Activated CD8-positive, alpha-beta memory T cell treated with anti-CD3 and anti-CD28 coated beads for 4 hours (primary cell): ENCODE results near the gene CEMP1.
A peak's percentile ranks its signal among the peaks of the same experiment; 100 is the strongest.

Experiments
- DNase-seq, 2 donors: peaks; one replicate each; pipeline ENCODE4 v3.0.0-alpha.2; 2020; ENCODE audit warnings: low read depth in 2 of 2

The CEMP1 gene

DNA sequence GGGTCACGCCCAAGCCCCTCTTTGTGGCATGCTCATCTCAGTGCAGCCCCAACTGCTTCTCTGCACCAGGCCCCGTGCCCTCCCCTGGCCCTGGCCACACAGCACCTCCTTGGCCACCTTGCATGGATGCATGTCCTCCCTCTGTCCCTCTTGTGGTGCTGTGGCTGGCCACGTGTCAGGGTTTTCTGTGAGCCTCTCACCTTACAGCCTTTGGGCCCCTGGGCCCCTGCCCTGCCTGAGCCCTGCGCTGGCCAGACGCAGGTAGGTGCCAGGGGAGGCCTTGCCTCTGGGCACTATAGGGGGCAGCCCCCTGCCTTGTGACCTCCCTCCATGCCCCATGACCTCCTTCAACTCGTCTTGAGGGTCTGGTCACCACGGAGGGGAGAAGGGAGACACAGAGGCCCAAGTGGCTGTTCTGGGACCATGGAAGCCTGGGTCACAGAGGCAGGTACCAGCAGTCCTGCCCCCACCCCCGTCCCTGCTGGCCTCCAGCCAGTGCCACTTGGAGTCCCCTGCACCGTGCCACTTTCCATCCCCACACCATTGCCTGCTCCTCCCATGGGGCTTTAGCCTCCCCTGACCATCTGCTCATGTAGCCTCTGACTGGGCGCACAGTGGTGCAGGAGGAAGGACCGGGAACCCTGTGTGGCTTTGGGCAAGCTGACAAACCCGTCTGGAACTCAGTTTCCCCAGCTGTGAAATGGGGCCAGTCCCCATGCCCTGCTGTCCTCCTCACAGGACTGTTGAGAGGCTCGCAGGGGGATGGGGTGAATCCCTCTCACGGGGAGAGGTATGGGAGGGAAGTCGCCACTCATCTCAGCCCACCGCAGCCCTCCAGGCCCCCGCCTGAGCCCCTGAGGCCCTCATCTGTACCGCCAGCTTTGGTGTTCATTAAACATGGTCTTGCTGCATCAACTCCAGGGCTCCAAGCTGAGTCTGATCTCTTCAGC is 29.0 kb downstream of the CEMP1 start:
- no peak for DNase-seq

DNA sequence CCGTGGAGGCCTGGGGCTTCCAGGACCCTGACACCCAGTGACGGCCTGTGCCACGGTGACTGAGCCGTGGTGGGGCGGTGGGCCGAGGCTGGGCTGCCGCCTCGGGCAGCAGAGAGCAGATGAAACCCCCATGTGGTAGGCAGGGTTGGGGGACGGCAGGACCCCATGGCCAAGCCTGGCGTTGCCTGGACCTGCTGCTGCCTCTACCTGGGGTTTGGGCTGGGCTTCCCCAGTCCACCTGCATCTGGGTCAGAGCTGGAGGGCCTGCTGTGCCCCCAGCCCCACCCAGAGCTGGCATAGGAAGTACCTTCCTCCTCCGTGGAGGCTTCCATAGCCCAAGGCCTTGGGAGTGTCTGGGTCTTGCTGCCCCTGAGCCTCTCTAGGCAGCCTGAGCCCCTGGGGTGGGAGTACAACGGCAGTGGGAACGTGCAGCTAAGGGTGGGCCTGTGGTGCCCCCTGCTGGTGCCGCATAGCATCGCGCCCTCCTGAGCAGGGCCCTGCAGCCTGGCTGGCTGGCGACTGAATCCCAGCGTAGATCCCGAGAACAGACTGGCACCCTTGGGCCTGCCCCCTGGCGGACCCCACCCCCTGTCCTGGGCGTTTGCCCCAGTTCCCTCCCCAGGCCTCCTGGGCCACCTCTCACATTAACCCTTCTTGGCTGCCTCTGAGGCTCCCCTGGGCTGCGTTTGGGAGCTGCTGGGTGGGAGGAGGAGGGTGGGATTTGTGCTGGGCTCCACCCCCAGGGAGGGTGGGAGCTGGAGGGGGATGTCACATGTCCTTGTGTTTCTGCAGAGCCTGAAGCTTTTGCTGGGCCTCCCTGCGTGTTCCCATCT is 30.1 kb downstream of the CEMP1 start:
- DNase-seq, result peak; percentile 54 to 65

DNA sequence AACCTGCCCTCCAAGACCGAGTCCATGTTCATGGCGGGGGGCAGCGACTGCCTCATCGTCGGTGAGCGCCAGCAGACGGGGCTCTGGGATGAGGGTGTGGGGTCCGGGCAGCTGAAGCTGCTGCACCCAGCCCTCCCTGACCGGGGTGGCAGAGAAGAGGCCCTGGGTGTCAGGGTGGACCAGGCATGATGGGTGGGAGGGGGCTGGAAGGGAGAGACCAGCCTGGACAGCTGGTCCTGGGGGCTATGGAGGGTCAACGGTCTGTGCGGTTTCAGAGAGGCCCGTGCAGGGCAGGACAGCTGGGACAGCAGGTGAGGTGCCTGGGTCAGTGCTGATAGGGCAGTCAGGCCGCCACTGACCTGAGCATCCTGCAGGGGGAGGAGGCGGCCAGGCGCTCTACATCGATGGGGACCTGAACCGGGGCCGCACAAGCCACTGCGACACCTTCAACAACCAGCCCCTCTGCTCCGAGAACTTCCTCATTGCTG is 30.7 kb downstream of the CEMP1 start:
- DNase-seq, result no peak

DNA sequence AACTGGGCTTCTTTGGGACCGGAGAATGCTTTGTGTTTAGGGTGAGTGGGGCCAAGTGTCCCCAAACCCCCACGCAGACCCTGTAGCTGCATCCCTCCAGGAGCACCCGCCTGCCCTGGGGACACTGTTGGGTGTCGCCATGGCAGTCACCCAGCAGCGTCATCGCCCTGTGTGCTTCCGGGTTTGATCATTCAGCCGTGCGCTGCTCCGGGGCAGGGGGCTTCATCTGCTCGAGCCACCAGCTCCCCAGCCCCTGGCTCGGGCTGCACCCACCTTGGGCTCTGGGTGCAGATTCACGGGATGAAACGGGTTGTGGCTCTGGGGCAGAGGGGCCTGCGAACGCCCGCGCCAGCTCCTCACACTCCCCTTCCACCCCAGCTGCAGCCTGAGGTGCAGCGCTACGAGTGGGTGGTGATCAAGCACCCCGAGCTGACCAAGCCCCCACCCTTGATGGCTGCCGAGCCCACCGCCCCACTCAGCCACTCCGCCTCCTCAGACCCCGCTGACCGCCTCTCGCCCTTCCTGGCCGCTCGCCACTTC is 31.2 kb downstream of the CEMP1 start:
- DNase-seq, result no peak

DNA sequence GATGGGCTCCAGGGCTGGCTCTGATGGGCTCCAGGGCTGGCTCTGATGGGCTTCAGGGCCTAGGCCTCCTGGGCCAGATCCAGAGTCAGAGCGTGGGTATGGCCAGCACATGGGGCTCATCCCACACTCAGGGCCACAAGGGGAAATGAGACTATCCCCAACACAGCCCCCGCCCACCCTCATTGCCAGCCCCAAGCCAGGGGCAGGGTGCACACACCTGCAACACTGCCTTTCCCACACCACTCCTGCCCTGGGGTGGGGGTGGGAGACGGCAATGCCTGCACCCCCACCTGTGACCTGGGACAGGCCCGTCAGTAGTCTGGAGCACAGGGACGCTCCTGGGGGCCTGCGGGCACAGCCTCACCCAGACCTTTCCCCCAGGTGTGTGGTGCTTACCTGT is 31.8 kb downstream of the CEMP1 start:
- DNase-seq, result no peak

DNA sequence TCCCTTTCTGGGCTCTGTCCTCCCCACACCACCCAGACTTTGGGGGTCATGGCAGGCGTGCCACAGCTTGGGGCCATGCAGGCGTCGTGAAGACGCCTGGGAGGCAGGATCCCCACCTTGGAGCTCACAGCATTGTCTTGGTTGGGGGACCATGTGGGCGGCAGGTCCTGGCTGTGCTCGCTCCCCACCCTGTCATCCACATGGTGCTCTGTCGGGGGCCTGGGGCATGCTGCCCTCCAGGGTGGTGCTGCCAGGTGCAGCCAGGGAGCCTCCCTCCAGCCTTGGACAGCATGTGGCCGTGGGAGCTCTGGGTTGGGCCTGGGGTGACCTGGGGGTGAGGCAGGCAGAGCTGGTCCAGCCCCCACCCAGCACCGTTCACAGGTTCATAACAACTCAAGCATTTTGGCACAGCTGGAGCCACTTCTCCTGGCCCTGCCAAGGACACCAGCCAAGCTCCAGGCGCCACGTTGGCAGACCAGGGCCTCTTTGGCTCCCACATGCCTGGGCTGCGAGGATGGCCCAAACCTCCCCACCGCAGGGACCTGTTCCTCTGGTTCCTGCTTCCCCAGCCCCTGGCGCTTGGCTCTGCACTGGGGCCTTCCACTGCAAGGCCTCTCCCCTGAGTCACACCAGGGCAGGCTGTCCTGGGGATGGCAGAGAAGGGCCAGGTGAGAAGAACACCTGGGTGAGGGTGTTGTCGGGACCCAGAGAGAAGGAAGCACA is 32.5 kb downstream of the CEMP1 start:
- DNase-seq, result no peak

DNA sequence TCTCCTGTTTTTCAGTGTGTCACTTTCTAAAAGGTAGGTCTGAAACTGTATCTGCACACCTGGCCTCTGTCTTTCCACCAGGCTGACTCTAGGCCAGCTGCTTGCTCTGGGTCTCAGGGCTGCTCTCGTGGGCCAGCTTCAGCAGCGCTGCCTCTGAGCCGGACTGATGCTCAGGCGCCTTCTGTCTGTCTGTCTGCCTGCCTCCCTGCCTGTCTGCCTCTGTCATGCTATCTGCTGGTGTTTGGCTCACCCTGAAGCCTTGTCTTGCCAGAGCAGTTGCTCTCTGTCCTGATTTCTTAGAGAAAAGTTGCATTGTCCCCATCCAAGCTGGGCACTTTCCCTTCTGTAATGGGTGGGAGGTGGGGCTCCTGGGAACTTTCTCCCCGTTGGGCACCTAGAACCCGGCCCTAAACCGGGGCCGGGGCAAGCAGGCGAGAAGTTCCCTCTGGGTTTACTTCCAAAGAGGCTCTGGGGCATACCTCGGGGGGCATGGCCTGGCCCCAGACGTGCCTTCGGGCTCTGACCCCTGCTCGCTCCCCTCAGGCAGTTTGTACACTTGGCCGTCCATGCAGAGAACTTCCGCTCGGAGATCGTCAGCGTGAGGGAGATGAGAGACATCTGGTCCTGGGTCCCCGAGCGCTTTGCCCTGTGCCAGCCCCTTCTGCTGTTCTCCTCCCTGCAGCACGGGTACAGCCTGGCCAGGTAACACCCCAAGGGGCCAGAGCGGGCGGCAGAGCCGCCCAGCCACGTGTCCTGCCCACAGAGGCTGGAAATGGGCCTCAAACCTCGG is 33.3 kb downstream of the CEMP1 start:
- no peak for DNase-seq

DNA sequence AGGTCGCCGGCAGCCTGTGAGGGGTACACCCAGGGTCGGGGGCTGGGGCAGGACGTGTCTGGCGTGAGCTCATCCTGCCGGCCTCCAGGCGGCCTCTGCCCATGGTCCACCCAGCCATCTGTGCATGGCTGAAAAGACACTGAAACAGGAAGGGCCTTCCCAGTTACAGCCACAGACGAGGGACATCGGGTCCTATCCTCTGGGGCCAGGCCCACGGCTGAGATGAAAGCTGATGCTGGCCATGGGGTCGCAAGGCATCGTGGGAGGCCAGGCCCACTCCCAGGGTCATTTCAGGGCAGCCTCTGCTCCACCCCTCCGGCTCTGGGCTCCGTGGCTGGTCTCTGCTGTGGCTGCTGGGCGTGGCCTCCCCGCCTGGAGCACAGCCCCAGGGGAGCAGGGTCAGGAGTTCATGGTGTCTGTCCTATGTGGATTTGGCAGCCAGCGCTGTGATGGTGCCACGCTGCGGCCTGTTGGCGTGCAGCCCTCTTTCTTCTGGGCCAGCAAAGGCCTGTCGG is 34.0 kb downstream of the CEMP1 start:
- no peak for DNase-seq

DNA sequence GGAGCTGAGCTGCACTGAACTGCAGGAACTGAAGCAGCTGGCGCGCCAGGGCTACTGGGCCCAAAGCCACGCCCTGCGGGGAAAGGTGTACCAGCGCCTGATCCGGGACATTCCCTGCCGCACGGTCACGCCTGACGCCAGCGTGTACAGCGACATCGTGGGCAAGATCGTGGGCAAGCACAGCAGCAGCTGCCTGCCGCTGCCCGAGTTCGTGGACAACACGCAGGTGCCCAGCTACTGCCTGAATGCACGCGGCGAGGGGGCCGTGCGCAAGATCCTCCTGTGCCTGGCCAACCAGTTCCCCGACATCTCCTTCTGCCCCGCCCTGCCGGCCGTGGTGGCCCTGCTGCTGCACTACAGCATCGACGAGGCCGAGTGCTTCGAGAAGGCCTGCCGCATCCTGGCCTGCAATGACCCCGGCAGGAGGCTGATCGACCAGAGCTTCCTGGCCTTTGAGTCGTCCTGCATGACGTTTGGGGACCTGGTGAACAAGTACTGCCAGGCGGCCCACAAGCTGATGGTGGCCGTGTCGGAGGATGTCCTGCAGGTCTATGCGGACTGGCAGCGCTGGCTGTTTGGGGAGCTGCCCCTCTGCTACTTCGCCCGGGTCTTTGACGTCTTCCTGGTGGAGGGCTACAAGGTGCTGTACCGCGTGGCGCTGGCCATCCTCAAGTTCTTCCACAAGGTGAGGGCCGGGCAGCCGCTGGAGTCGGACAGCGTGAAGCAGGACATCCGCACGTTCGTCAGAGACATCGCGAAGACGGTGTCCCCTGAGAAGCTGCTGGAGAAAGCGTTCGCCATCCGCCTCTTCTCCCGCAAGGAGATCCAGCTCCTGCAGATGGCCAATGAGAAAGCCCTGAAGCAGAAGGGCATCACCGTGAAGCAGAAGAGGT is 34.7 kb downstream of the CEMP1 start:
- DNase-seq, result no peak

DNA sequence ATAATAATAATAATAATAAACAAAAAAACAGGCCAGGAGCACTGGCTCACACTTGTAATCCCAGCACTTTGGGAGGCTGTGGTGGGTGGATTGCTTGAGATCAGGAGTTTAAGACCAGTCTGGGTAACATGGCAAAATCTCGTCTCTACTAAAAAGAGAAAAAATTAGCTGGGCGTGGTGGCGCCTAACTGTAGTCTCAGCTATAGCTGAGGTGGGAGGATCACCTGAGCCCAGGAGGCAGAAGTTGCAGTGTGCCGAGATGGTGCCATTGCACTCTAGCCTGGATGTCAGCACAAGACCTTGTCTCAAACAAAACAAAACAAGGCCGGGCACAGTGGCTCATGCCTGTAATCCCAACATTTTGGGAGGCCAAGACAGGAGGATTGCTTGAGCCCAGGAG is 36.2 kb downstream of the CEMP1 start:
- no peak for DNase-seq

DNA sequence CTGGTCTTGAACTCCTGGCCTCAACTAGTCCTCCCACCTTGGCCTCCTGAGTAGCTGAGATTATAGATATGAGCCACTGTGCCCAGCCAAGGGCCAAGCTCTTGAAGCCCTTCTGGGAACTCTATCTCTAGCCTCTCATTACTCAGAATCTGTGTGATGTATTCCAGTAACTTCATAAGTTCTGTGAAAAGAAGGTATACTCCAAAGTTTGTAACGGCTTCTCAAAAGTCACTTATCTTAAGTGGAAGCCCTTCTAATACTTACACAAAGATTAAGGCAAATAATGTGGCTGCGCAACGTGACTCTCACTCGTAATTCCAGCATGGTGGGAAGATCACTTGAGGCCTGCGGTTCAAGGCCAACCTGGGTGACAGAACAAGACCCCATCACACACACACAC is 36.6 kb downstream of the CEMP1 start:
- no peak for DNase-seq

DNA sequence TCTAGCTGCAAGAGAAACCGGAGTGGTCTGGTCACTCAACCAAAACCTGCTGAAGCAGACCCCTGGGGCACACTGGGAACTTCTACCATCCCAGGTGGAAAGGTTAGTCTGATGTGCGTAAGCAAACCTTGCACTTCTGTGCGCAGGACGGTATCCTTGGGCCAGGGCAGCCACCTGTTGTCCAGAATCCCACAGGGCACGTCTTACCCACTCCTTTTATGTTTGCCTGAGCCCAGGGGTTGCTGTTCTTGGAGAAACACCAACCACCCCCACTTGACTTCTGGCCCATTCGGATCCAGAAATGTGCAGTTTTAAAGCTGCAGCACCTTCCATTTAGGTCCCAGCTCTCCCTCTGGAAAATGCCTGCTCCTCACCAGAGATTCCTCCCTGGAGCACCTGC is 37.6 kb downstream of the CEMP1 start:
- DNase-seq, result no peak

DNA sequence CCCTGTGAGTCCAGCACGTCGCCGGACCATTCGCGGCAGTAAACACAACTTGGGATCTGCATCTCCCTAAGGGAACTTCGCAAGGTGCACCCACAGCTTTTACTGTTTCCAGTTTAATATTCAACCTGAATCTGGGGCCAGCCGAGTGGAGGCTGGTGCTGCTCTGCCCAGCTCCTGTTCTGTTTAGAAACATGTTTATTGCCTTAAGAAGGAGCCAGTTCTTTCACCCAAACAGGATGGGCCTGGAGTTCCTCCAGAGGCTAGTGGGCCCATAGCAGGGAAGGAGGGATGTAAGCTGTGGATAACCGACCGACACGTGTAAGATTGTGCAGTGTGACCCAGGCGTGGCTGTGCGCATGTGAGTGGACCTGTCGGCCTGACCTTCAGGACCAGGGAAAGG is 38.9 kb downstream of the CEMP1 start:
- no peak for DNase-seq

DNA sequence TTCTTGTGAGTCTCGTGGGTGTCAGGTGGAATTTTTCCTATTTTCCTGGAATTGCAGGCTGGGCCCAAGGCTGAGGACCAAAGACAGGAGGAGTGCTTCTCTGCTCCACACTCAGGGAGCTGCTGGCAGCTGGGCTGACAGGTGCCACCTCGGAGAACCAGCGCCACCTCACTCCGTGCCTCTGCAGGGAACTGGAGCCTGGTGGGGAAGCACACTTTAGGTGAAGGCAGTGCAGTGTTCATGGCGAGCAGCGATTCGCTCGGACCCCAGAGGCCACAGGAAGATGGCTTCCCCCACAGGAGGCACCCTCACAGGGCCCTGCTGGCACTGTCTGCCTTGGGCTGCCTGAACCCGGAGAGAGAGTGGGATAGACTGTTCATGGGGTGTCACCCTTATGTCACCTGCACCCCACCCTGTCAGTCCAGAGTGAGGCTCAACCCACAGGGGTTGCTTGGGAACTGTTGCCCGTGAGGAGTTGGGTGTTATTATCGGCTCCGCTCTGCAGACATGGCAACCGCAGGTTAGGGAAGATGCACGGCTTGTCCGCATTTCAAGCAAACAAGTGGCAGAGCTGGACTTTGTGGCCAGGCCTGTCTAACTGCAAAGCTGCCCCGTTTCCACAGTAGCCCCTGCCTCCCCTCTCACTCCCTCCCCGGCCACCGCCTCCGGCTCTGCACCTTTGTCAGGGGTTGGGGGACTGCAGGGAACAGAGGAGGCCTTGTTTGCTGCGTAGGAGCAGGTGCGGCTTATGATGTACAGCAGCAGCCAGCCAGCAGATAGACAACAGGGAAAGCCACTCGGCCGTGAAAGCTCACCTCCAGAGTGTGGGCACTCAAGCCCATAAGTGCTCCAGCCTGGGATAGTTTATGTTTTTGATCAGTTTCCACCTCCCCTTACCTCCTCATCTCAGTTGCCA is 40.8 kb downstream of the CEMP1 start:
- DNase-seq, result no peak

DNA sequence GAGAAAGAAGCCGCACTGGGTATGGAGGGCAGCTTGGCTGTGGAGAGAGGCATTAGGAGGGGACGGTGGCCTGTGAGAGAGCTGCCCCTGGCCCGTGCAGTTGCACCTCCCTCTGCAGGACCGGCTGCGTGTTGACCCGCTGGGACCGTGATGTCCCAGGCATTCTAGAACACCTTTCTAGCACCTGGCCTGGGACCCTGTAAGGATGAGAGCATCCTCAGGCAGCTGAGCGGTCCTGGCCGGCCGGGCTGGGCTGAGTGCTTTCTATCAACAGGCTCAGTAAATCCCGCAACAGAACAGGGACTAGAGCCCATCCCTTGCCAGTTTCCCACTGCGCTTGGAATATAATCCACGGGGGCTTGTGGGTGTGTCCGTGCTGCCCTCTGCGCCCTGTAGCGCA is 41.6 kb downstream of the CEMP1 start:
- DNase-seq, result no peak

DNA sequence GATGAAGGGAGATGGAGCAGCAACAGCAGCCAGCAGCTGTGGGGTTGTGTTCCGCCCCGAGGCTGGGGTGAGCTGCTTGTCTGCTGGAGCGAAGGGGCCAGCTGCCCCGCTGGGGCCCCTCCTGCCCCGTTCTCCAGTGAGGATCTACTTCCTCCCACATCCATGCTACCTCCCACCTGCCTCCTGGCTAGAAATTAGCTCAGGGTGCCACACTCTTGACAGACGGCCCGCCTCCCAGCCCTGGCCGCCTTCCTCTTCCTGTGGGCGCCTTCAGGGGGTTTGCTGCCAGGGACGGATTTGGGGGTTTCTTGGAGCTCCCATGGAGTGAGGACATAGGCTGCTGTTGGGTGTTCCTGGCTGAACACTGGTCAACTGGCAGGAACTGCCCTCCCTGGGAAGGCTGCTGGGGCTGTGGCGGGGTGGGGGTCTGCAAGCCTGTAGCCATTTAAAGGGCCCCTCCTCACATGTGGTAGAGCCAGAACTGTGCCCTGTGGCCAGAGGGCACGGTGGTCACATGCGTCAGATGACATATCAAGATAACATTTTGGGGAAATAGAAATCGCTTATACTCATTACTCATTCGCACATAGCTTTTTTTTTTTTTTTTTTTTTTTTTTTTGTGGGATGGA is 43.2 kb downstream of the CEMP1 start:
- DNase-seq, result no peak

DNA sequence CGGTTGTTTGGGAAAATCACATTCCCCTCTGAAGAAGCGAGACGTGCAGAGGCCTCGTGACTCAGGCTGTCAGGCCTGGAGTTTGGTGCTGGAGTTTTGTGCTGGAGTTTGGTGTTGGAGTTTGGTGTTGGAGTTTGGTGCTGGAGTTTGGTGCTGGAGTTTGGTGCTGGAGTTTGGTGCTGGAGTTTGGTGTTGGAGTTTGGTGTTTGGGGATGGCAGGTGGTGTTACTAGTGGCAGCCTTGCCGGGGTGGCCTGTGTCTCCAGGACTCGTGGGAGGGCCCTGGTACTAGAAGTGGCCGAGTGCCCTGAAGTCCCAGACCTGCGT is 43.7 kb downstream of the CEMP1 start:
- DNase-seq, result no peak
